DLD1 (cell line): Measurements from ENCODE around the gene CTDSPL.

Experiments
- in situ Hi-C: cut with HindIII; loops from 2 replicates; pipeline ENCODE4 v1.10.0; 2017; ENCODE audit warnings: low sequenced_read_pairs

CTDSPL gene

DNA sequence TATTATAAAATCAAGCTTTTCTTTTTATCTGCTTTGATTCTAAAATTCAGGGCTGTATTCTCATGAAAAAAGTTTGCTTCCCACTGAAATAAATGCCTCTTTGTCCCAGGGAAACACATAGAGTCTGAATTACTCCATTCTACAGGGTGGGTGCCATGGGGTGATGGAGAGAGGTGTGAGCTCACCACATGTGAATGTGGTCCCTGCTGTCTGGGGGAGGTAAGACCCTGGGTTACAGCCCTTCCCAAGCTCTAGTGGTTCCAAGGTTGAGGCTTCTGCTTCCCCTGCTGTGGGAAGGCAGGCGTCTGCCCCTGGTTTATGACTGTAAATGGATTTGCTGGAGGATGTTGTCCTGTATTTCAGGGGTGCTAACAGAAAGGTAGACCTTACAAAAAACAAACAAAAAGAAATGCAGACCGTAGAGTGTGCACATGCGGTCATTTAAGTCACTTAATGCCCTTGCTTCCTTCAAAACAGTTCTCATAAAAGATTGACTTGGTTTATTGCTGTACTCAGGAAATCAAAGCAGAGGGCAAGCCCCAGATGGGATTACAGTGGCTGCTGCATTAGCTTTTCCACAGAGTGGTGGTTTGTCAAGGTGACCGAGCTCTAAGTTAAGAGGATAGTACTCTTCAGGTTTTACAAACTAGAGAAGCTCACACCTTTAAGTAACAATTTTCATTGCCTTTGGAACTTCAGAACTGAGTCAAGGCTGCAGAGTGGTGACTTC lies 49.2 kb downstream of the CTDSPL start:
- in situ Hi-C loops, result no loop called here

DNA sequence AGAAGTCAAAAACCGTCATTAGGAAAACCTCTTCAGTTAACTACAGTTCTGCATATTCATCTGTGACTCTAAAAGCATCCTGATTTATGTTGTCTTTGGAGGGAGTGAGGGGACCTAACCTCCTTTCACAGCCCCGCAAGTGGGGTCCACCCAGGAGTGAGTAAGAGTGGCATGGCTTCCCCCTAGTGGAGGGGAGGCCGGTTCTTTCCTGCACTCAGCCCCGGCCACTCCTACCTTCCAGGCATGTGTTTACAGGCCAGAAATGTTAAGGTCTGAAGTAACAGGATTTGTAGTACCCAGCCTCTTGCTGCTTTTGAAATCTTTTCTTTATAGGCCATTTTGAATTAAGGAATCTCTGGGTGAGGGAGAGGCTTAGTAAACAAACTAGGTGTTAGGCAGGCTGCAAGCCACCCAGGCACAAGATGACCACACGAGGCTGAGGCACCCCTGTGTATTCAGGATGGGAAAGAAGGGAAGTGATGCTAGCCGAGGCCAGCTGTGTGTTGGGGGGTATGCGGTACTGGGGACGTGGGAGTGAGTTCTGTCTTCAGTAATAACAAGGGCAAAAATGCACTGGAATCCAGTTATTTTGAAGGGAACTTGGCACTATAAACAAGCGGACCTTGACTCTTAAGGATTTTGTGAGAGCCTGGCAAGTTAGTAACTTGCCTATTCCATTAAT lies 50.5 kb downstream of the CTDSPL start:
- in situ Hi-C loops, result no loop called here

DNA sequence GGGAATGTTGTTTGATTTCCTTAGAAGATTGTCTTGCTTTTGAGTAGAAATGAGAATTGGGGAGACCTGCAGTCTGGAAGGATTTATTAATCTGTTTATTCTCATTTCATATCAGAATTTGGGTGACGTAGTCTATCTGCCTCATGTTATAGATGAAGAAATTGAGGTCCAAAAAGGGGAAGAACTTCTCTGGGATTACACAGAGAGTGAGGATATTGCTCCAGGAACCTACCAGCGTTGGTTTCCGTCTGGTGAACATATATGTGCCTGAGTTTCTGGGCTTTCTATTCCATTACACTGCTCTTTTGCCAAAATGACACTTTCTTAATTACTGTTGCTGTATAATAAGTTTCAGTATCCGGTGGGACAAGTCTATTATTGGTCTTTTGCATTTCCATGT lies 51.8 kb downstream of the CTDSPL start:
- in situ Hi-C loops, result no loop called here

DNA sequence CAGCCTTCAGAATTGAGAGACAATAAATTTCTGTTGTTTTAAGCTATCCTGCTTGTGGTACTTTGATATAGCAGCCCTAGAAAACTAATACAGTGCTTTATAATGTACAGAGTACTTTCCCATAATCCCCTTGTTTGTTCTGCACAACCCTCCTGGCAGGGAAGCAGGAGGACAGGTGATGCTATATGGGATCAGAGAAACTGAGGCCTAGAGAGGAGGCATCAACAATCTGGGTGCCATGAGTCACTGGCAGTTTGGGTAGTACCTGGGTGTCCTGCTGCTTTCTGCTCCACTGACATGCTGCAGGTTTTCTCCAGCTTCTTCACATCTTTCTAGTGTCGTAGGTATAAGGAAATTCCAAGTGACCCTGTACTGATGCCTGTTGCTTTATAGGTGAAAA lies 55.0 kb downstream of the CTDSPL start:
- in situ Hi-C loops, result no loop called here

DNA sequence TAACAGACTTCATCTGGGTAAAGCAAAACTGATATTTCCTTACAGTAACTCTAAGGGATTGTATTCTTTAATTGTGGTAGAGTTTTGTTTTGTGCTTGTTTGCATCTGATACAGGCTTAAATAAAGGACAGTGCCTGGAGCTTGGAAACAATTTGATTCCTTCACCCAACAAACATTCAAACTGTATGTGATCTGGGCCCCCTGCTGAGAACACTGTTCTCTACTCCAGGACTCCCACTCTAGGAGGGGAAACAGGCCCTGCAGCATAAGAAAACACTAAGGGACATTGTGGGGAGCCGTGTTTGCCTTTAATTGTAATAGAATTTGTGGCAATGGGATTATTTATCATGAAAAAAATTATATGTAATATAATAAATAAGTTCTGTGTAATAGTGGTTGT lies 56.9 kb downstream of the CTDSPL start:
- in situ Hi-C loops, result no loop called here

DNA sequence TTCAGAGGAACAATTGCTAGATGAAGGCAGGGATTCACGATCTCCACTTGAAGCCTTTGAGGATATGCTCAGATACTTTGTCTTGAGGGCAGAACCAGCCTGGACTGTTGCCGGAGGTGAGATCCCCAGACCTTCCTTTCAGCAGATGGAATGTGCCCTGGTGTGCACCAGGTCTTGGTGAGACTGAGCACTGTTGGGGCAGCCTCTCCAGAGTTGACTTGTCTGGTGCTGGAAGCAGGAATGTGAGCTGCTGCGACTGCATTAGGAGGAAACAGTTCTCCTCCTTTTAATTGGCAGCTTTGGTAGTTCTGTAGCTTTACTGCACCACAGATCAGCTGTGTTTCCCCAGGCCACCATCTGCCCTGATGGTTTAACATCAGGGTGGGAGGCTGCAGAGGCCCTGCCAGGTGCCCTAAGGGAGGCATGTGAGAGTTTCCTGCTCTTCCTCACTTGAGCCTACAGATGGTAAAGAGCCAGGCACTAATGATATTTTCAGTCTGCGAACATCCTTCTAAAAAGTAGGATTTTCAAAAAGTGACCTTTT lies 58.5 kb downstream of the CTDSPL start:
- in situ Hi-C loops, result no loop called here

DNA sequence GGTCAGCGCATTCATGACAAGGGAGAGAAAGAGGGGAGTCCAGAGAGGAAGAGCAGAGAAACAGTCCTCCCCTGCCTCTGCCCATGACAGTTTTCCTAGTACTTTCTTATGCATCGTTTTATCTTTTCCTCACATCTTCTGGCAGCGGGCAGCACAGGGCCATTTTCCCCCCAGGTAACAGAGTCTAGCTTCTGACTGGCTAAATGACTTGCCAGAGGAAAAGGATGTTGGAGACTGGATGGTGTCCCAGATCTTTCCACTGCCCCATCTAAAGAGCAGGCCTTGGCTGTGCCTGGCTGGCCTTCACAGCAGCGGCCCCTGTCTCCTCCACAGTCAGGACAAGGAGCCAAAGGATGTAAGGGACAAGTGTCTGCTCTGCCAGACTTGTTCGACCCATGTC lies 59.3 kb downstream of the CTDSPL start:
- in situ Hi-C loops, result no loop called here

DNA sequence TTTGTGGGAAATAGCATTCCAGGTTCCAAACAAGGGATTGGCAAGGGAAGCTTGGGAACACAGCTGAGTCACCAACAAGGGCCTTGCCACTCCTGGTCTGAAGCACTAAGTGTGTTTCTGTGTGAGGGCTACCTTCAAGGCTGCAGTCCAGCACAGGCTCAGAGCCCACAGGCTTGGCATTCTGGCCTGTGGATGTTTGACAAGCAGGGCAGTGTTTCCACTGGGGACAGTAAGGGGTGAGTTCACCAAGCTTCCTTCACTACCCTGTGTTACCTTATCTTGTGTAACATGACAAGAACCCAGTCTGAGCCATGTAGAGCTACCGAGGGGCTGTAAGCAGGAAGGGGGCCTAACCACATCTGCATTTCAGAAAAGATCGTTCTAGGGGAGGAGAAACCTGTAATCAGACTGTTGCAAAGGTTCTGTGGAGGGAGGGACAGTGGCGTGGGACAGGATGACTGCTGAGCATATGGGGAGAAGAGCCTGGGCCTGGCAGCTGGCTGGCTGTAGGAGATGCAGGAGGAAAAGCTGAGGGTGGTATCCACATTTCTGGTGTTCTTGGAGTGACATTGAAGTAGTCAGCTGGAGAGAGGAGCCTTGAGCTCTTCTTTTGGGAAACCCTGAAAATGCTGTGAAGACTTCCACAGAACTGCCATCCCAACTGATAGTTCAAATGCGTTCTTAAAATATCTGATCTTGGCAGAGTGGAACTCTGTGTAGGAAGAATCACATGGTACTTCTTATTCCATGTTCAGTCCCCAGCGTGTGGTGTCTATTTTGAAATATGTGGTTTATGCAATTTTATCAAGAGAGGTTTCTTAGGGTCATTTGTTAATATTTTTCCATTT lies 61.3 kb downstream of the CTDSPL start:
- in situ Hi-C loops, result no loop called here

DNA sequence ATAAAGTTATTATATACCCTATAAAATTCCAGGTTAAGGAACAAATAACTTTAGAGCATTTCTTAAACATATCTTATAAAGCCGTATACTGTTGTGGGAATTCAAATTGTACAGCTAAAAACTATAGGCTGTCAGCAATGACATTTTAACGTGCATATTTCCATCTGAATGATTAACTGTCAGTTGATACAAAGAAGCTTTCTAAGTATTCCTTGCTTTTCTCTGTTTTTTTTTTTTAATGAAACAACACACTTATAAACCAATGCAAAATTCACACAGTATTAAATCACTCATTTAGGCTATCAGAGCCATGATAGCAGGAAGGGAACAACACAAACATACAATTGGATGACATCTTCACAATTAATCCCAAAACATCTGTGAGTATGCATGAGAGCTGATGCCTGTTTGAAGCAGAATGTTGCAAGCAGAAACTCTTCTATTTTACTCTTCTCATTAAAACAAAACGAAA lies 61.9 kb downstream of the CTDSPL start:
- in situ Hi-C loops, result no loop called here

DNA sequence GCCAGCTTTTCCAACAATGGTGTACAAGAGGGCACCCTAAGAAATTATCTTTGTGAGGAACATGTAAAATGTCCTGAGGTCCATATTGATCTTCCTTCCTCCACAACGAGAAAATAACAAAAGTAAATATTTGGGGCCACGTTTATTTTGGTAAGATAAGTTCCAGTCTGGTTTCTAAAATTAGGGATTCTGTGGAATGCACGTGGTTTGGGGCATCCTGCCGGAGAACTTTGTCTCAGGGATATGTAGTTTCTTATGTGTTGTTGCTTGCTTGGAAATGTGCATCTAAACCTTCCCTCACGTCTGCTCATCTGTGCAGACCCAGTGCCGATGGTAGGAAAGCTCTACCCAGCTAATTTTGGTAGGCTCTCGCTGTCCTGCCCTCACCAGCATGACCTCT lies 62.8 kb downstream of the CTDSPL start:
- in situ Hi-C loops, result no loop called here

DNA sequence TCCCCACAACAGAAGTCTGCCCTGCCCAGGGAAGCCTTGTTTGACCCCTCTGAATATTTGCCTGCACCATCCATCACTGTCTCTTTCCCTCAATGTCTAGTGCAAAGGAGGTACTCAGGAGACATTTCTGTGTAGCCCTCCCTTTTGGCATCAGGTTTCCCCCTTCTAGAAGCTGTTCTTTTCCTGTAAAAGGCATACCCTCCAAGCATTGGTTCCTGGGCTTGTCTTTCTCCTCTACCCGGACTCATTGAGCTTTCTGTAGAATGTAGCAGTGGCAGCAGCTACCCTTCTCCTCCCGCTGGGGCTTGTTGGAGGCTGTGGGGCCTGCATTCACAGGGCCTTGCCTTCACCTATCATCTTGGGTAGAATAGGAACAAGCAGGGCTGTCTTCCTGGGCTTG lies 63.5 kb downstream of the CTDSPL start:
- in situ Hi-C loops, result no loop called here

DNA sequence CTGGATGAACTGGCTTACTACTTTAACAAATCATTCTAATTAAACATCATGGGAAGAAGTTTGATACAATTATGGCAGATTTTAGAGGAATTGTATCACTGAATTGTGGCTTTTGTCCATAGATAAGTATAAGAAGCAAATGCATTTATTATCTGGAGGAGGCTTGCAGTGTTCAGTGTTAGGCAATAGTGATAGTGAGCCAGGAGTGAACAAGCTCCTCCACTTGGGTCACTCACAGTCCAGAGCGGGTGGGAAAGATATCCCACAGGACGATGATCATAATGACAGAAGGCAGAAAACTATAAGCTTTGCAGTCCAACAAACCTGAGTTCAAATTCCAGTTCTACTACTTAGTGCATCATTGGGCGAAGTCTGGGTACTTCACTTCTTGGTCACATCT lies 64.9 kb downstream of the CTDSPL start:
- in situ Hi-C loops, result no loop called here

DNA sequence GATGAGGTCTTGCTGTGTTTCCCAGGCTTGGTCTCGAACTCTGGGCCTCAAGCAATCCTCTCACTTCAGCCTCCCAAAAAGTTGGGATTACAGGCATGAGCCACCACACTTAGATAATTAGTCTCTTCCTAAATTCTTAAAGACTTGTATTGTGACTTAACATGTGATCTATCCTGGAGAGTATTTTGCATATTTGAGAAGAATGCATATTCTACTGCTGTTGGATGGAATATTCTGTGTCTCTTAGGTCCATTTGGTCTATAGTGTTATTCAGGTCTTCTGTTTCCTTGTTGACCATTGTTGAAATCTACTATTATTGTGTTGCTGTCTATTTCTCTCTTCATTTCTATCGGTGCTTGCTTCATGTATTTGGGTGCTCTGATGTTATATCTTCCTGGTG lies 68.8 kb downstream of the CTDSPL start:
- in situ Hi-C loops, result no loop called here

DNA sequence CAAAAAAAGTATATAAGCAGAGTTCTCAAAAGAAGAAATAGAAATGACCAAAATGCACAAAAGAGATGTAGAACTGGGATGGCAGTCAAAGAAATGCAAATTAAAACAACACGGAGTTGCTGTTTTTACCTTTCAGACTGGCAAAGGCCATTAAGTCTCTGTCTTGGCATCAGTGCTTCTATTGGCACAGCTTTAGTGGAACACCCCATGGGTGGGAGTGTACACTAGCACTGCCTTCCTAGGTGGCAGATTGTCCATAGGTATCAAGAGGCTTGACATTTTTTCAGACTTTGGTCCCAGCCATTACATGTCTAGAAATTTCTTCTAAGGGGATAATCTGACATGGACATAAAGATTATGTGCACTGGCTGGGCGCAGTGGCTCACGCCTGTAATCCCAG lies 70.8 kb downstream of the CTDSPL start:
- in situ Hi-C loops, result no loop called here

DNA sequence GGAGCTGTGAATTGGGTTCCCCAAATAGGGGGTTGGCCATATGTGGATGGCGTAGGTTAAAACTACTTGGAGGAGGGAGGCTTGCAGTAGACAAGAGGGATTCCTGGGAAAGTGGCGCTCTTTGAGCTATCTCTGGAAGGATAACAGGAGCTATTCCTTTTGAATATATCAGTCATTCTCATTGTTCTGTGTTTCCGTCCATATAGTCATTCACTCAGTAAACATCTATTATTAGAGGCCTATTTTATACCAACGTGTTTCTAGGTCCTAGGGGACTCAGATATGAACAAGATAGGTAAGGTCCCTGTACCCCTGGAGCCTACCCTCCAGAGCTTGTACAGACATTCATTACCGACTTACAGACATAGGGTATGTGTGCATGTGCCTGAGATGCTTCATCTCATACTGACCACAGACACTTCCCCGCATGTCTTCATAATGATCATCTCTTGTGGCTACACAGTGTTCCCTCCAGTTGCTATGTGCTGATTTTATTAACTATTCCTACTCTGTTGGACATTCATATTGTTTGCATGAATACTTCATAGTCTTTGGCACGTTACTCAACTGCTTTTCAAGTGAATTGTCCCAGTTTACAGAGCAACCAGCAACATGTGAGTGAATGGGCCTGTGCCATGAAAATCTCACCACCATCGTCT lies 73.1 kb downstream of the CTDSPL start:
- in situ Hi-C loops, result no loop called here

DNA sequence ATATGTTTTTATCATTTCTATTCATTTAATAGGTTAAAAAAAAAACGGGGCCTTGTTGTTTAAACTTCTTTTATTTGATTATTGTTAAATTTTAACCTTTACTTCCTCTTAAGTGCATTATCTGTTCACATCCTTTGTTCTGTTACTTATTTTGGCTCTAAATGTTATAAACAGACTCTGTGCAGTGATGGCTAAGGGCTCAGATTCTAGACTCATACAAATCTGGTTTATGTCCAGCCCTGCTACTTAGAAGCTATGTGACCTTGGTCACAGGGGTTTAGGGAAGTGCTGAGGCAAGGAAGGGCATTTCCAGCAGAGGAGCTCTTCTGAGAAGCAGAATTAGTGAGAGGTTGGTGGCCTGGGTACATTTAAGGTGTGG lies 73.6 kb downstream of the CTDSPL start:
- in situ Hi-C loops, result no loop called here

DNA sequence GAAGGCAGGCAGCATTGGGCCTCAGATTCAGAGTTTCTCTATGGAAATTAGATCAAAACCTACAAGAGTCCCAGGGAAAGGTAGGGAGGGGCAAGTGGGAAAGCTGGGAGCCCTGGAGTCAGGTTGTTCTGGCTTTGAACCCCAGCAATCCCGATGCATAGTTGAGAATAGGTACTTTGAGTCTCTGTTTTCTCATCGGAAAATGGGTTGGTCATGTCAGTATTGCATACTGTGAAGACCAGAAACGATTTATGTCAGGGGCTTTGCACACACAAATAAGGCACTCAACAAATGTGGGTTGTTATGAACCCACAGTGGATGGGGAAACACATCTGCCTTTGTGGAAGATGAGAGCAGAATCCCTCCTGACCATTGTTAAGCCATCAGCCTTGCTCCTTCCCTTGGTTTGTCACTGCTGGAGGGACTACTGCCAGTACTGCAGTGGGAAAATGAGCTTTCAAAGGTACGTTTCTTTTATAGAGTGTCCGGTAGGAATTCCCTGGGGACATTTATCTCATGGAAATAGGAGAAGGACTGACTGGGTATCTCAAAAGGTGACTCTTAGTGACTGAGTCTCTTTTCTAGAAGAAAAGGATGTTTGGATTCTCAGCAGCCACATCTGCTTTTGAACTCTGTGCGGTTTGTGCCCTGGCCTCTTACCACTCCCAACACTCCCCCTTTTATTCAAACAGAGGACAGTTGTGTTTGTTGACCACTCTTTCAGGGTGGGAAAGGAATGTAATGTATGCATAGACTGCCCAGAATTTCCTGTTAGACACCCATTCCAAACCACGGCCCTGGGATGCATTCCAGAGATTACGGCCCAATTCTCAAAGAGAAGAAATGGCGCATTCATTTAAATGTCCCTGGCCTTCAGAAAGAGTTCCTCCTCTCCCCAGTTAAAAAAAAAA lies 74.3 kb downstream of the CTDSPL start:
- in situ Hi-C loops, result no loop called here

DNA sequence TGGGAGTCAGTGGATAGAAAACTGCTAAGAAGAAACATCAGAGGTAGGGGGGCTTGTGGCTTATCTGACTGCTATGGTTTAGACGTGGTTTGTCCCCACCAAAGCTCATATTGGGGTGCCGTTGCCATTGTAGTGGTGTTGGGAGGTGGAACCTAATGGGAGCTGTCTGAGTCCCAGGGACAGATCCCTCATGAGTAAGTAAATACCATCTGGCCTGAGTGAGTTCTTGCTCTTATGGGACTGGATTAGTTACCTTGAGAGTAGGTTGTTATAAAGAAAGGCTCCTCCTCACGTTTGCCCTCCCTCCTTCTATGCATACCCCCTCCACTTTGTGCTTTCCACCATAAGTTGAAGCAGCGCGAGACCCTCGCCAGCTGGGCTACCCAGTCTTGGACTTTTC lies 75.5 kb downstream of the CTDSPL start:
- in situ Hi-C loops, result no loop called here

DNA sequence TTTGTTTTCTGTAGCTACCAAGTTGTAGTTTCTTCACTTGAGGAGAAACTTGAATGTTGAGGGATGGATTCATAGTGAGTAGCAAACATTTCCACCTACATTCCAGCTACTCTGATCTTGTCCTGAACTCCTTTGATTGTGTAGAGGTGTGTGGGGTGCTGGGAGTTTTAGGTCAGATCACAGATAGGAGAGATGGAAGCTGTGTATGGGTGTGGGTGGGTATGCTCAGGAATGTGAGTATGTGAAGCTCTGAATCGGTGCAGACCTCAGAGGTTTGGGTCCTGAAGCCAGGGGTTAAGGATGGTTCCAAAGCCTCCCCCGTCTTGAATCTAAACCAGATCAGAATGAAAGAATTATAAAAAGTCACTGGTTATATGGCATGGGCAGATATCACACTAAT lies 76.3 kb downstream of the CTDSPL start:
- in situ Hi-C loops, result no loop called here
